ENCODE measurements around the gene HES5.

Gene HES5

GRCh38 chr1:2483026-2483425 lies 47.0 kb downstream of the HES5 start:
- DNase-seq (ENCODE audit: low read depth in 2 of 3, low spot score in 1 of 3): no peak

DNA sequence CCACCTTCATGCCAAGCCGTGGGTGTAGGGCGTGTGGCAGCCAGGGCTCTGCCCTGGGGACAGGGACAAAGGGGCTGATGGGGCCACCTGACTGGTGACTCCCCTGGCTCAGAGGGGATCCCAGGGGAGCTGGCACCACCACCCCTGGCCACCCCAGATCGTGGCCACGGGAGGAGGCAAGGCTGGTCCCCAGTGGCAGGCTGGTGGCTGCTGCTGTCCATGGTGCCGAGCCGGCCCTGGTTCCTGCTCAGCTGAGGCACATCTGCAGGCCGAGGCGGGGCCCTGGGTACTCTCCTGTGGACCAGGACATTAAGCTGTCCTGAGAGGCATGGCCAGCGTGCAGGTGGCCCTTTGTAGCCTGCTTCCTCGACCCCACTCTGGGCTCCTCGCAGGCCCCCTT lies 47.5 kb downstream of the HES5 start:
- no peak for DNase-seq (ENCODE audit: low read depth in 2 of 3, low spot score in 1 of 3)

DNA sequence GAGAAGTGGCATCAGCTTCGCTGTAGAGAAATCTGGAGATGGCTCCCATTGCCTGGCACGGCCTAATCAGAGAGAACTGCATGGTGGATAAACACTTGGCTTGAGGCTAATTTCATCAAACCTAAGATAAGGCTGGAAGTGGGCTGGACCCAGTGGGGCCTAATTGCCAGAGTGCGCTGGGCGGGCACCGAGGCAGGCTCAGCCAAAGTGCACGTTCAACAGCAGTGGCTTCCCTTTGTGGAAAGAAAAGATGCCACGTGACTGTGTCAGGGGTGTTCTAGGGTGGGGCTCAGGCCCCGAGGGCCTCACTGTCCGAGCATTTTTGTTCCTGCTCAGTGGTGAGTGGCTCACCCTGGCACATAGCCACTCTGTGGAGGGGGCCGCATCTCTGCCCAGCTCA lies 48.2 kb downstream of the HES5 start:
- no peak for DNase-seq (ENCODE audit: low read depth in 2 of 3, low spot score in 1 of 3)

GRCh38 chr1:2480986-2481364 lies 49.1 kb downstream of the HES5 start:
- DNase-seq (ENCODE audit: low read depth in 2 of 3, low spot score in 1 of 3): no peak

- no peak for DNase-seq (ENCODE audit: low read depth in 2 of 3, low spot score in 1 of 3)
Observed at GRCh38 chr1:2480236-2480985, 49.7 kb downstream of the HES5 start.

DNA sequence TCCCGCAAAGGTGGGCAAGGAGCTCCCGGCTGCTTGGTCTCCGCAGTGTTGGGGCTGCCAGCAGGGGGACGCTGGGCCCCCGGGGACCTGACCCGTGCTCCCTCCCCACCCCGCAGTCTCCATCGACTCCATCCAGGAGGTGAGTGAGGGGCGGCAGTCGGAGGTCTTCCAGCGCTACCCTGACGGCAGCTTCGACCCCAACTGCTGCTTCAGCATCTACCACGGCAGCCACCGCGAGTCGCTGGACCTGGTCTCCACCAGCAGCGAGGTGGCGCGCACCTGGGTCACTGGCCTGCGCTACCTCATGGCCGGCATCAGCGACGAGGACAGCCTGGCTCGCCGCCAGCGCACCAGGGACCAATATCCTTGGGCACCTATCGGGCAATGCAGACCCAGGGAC lies 50.4 kb downstream of the HES5 start:
- no peak for DNase-seq (ENCODE audit: low read depth in 2 of 3, low spot score in 1 of 3)

- no peak for DNase-seq (ENCODE audit: low read depth in 2 of 3, low spot score in 1 of 3)
Observed at GRCh38 chr1:2479186-2479585, 50.9 kb downstream of the HES5 start.
